ENCODE results near the gene IFNAR2. TPM values are rescaled to one million over a fixed set of nuclear protein-coding genes. Genes with fewer than 3 reads are reported as not detected.

IFNAR2 gene
- total and polyA plus RNA-seq, 2 donors (not counting 3 experiments of a cell fraction or from before 2014, with no cell fraction given) = 22.8 to 42.1 TPM

DNA sequence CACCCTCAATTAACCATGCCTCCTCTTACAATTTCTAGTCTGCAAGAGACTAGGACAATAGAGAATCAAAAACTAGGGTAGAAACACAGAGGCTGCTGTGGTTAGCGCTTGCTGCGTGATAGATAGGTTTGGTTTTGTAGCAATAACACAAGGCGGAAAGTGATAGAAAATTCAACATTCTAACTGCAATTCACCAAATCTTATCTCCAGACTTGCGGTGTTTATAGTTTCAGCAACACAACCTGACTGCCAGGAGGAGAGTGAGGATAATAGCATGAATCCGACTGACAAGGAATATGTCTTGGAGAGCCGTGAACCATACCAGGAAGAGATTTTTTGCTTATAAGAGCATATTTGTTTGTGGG is 30.7 kb upstream of the IFNAR2 start:
- no peak overlapping the region for H3K4me2 ChIP-seq (ENCODE audit: insufficient read depth, low read length)
- dilution Hi-C loops (cut with MboI; ENCODE audit: extremely low pct_ligation_motif_present, low sequenced_read_pairs) (no loop called here), intact Hi-C loops (cut with micrococcal nuclease) (loop anchor here (1.0 to 5.0 kb wide), 4 partner anchors 68 to 367 kb away; partner anchors contain the start of gene IL10RB)
- H3K27ac ChIP-seq (ENCODE audit: insufficient read depth, low read depth, low read length) = no peak overlapping the region
- CTCF ChIA-PET = interaction anchor here (0.9 to 3.9 kb wide), 7 partner anchors 150 to 407 kb away, joined by 3 to 133 read pairs (median 8); no protein-coding TSS in a partner anchor
- no peaks in the 10 kb centered on the region for H3K27me3 ChIP-seq (ENCODE audit: control insufficient read depth in 2 of 2, insufficient read depth in 2 of 2, low read length in 2 of 2)
- H2AFZ ChIP-seq (ENCODE audit: low read depth, low read length) = no peak overlapping the region
- no peaks in the 10 kb centered on the region for H3K36me3 ChIP-seq (ENCODE audit: control insufficient read depth in 2 of 2, extremely low read depth in 1 of 2, insufficient read depth in 2 of 2, low read length in 2 of 2)
- DNase-seq (ENCODE audit: low read depth, low spot score) = no peak
- no peaks in the 10 kb centered on the region for H3K9me1 ChIP-seq (replicated peaks; ENCODE audit: control insufficient read depth, extremely low read depth, insufficient read depth, low read length)
- no TSS peak for BruUV-seq (replicated peaks)
- H3K9me3 ChIP-seq (replicated peaks; ENCODE audit: control insufficient read depth, insufficient read depth, low read length) = no peaks in the 10 kb centered on the region
- no peaks in the 10 kb centered on the region for H4K20me1 ChIP-seq (replicated peaks; ENCODE audit: control insufficient read depth, extremely low read depth, insufficient read depth, low read length)
- H3K9ac ChIP-seq (replicated peaks; ENCODE audit: extremely low read depth, insufficient read depth, low read length) = no peak overlapping the region
- H3K79me2 ChIP-seq (ENCODE audit: control insufficient read depth, insufficient read depth, low read length) = no peaks in the 10 kb centered on the region
- H3K4me1 ChIP-seq (ENCODE audit: control insufficient read depth, extremely low read depth, insufficient read depth, low read length) = no peaks in the 10 kb centered on the region
- TF ChIP-seq, protein P1, sequence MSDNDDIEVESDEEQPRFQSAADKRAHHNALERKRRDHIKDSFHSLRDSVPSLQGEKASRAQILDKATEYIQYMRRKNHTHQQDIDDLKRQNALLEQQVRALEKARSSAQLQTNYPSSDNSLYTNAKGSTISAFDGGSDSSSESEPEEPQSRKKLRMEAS (IDR thresholded peaks at IDR 0.05; ENCODE audit: insufficient read depth, insufficient read length) = no peak
- TF ChIP-seq FOS (IDR thresholded peaks at IDR 0.05; ENCODE audit: borderline replicate concordance, insufficient read depth, low read length) (no peak), POLR2AphosphoS5 (IDR thresholded peaks at IDR 0.05; ENCODE audit: insufficient read depth, low read depth, low read length) (no peak), JUN (IDR thresholded peaks at IDR 0.05; ENCODE audit: borderline replicate concordance, insufficient read depth, insufficient read length, low read depth) (no peak), POLR2A (IDR thresholded peaks at IDR 0.05; ENCODE audit: low read depth, low read length) (no peak), EZH2 (IDR thresholded peaks at IDR 0.05; ENCODE audit: borderline replicate concordance, low read depth, low read length, severe bottlenecking) (no peak), GATA2 (IDR thresholded peaks at IDR 0.05; ENCODE audit: insufficient read depth, insufficient read length, low read depth, low read length) (no peak), MYC (IDR thresholded peaks at IDR 0.05; ENCODE audit: low read depth, low read length) (no peak)
- TF ChIP-seq, protein P2, sequence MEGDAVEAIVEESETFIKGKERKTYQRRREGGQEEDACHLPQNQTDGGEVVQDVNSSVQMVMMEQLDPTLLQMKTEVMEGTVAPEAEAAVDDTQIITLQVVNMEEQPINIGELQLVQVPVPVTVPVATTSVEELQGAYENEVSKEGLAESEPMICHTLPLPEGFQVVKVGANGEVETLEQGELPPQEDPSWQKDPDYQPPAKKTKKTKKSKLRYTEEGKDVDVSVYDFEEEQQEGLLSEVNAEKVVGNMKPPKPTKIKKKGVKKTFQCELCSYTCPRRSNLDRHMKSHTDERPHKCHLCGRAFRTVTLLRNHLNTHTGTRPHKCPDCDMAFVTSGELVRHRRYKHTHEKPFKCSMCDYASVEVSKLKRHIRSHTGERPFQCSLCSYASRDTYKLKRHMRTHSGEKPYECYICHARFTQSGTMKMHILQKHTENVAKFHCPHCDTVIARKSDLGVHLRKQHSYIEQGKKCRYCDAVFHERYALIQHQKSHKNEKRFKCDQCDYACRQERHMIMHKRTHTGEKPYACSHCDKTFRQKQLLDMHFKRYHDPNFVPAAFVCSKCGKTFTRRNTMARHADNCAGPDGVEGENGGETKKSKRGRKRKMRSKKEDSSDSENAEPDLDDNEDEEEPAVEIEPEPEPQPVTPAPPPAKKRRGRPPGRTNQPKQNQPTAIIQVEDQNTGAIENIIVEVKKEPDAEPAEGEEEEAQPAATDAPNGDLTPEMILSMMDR (IDR thresholded peaks at IDR 0.05; ENCODE audit: extremely low read depth in 1 of 2, insufficient read depth in 1 of 2, low read depth in 1 of 2, low read length in 2 of 2) = no peak
- no peak for FAIRE-seq
- POLR2A ChIA-PET = no interaction called here
- no peak overlapping the region for H3K4me3 ChIP-seq (replicated peaks in 1 of 3; ENCODE audit: insufficient read depth in 1 of 3, low read depth in 1 of 3, low read length in 3 of 3)
